ENCODE measurements around the gene MPV17L2.

Gene MPV17L2

GRCh38 chr19:18245297-18245696 is 52.3 kb downstream of the MPV17L2 start:
- no peak for DNase-seq (ENCODE audit: low read depth)
